Kidney glomerular epithelial cell (primary cell): ENCODE measurements around the gene HAS3.
"Not testable (repeated sequence)": the region's sequence is repeated elsewhere in the genome, so short reads cannot be mapped to it uniquely, and the experiment has no call there.

ENCODE experiments used
- DNase-seq: peaks from one replicate; lab custom pipeline; 2025; lab: John Stamatoyannopoulos, UW

Gene HAS3

DNA sequence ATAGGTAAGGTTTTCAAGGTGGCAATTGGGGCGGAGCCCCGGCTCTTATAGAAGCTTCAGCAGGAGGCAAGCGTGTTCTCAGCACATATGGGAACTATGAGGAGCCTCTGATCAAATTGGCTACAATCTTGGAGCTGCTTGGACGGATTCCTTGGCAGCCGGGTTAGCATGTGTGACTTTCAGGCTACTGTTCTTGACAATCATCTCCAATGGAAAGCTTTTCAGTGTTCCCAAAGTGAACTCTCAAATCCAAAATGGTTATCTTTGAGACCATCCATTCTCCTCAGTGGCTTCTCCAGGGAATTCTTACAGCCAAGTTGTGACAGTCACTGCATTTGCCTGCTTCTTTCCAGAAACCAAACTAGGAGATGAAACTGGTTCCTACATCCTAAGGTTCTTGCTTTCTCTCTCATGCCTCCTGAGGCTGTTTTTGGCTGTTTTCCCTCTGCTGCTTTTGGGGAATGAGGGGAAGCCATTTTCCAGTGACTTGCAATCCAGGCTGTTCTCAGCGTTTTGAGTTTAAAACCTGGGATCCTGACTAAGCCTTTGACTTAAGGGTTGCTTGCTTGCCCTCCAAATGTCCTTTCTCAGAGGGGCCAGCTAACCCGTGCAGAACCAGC is 10.9 kb downstream of the HAS3 start:
- no peak for DNase-seq

DNA sequence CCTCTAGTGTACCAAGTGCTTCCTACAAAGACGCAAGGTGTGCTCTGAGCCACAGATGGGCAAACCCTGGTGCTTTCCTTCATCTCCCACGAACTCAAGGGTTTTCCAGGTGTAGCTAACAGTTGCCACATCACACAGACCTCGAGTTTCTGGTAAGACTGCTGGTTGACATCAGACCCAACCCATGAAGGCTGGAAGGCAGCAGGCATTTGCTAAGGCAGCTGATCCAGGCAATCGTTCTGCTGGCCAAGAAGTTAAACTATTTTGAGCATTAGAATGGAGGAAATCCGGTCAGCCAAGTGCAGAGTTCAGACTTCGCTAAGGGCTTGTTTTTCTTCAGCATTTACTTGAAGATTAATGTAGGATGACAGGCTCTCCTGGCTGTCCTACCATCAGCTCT is 11.5 kb downstream of the HAS3 start:
- DNase-seq = no peak

DNA sequence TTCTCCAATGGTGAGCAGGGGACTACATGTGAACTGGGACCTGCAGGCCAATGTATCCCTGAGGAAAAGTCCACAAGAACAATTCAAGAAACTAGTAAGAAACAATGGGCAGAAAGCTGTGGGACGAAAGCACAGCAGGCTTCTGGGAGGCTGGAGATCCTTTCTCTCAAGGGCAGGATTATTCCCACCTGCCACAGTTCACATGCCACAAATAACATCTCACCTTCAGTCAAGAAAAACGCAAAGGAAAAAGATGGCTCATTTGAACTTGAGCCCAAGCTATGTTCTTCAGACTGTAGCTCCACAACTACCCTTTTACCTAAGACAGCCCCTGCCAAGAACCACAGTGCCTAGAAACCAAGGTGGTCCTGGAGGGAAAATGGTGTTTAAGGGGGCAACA is 13.0 kb downstream of the HAS3 start:
- DNase-seq = no peak

DNA sequence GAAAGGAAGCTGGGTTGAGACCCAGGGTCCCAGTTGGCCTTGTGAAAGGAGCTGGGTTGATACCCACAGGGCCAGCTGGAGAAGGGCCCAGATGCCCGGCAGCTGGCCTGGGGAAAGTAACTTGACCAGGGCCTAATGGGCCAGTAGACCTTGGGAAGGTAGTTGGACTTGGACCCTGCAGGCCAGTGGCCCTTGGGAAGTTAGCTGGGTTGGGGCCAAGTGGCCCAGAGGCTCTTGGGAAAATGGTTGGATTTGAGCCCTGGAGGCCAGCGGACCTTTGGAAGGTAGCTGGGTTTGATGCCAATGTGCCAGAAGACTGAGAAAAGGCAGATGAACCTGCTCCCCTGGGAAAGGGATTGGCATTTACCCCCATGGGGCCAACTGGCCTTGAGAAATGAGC is 13.5 kb downstream of the HAS3 start:
- no peak for DNase-seq

DNA sequence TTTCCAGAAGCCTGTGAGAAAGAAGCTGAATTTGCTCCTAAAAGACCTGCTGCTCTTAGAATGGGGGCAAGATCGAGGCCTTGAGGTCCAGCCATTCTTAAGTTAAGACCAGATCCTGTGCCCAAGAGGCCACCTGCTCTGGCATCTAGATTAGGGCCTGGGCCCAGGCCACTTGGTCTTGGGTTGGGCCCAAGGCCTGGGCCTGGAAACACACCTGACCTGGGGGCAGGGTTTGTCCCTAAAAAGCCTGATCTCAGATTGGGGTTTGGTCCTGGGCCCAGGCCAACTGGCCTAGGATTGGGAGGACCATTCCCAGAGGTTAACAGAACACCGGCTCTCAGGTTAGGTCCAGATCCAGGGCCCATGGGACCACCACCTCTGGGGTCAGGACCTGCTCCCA is 14.1 kb downstream of the HAS3 start:
- DNase-seq = no peak

DNA sequence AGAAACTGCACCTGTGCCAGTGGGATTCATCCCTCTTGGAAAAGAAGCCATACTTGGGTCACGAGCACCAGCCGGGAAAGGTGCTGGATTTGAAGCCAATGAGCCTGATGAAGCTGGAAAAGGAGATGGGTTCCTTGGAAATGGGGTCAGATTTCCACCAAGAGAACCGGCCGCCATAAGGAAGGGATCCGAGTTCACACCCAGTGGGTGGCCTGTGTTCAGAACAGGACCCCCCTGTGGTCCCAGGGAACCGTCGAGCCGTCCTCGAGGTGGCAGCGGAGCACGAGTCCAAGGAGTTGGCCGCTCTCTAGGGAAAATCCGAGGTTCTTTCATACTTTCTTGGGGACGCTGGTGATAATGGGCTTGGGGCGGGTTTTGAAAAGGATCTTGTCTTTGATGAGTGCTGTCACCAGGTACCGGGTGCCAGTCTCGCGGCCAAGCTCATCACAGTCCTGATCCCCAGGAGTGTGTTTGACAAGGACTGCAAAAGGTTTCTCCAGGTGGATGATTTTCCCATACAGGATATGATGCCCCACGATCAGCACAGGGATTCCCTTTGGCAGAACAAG is 14.7 kb downstream of the HAS3 start:
- no peak for DNase-seq

DNA sequence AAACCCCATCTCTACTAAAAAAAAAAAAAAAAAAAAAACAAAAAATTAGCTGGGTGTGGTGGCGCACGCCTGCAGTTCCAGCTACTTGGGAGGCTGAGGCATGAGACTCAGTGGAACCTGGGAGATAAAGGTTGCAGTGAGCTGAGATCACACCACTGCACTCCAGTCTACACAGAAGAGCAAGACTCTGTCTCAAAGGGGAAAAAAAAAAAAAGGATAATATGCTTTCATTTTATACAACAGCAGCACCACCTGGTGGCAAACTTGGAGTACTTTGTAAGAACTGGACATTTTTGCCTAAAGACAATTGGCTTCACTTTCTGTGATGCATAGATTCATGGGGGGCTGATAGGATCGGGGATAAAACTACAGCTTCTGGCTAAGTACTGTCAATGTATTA is 18.5 kb downstream of the HAS3 start:
- peak; percentile 33 for DNase-seq

DNA sequence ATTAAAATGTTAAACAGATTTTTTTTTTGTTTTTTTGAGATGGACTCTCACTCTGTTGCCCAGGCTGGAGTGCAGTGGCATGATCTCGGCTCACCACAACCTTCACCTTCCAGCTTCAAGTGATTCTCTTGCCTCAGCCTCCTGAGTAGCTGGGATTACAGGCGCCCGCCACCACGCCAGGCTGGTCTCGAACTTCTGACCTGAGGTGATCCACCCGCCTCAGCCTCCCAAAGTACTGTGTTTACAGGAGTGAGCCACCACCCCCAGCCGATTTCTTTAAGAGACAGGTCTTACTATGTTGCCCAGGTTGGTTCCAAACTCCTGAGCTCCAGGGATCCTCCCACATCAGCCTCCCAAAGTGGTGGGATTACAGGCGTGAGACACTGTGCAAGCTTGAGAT is 19.0 kb downstream of the HAS3 start:
- DNase-seq = not testable (repeated sequence)

DNA sequence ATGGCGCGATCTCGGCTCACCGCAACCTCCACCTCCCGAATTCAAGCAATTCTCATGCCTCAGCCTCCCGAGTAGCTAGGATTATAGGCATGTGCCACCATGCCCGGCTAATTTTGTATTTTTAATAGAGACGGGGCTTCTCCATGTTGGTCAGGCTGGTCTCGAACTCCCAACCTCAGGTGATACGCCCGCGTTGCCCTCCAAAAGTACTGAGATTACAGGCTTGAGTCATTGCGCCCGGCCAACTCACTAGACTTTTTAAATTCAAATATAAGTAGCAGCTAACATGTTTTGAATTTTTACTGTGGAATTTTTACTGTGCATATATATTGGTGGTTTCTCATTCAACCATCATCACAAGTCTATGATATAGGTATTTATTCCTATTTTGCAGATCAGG is 19.5 kb downstream of the HAS3 start:
- not testable (repeated sequence) for DNase-seq

DNA sequence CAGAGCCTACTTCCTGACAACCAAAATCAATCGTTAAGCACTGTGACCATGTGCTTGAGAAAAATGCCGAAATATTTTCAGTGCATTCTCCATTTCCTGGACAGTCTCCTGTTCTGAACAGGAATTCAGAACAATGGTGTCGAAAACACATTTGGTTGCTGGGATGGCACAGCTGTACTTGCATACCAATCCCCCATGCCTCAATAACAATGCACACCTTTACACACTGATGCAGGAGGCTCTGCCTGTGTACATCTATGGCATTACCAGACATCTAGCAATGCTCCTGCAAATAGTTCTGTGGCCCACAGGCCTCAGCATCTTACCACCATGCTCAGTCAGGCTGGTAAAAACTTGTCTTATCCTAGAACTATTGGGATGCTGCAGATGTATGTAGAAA is 20.8 kb downstream of the HAS3 start:
- no peak for DNase-seq

DNA sequence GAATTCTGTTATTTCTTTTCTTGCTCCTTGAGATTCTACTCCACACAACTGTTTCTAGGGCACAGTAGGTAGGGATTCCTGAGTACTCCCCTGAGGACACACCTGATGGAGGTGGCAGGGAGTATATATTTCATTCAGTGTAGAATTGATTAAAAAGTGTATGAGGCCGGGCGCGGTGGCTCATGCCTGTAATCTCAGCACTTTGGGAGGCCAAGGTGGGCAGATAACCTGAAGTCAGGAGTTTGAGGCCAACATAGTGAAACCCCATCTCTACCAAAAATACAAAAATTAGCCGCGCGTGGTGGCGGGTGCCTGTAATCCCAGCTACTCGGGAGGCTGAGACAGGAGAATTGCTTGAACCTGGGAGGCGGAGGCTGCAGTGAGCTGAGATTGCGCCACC is 21.3 kb downstream of the HAS3 start:
- DNase-seq = not testable (repeated sequence)

DNA sequence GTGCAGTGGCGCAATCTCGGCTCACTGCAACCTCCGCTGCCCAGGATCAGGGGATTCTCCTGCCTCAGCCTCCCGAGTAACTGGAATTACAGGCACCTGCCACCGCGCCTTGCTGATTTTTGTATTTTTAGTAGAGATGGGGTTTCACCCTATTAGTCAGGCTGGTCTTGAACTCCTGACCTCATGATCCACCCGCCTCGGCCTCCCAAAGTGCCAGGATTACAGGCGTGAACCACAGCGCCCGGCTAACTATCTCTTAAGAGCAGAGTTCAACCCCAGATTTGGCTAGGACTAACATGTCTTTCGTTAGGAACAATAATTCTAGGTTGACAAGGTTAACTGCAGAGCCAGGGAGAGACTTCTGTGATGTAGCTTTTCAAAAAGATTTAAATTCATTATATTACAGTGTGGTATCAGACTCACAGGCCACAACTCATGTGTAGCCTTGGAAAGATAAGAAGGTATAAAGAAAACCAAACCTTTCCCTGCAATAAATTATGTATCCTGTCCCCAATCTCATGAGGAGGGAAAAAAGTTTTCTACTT is 22.6 kb downstream of the HAS3 start:
- DNase-seq = no peak

DNA sequence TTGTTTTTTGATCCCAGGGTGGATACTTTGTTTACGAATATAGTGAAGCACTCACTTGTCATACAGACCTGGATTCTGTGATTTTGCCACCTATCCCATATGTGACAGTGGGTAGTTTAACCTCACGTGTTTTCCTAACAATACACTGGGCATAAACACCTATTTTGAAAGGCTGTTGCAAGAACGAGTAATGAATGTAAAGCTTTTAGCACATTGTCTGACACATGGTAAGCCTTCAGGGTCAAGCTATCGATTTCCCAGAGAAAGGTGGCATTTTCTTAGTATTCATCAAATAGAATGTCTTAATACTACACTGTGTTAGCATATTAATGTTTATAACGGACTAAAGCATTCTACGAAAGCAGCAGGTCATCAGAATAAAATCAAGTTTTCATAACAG is 25.0 kb downstream of the HAS3 start:
- no peak for DNase-seq

DNA sequence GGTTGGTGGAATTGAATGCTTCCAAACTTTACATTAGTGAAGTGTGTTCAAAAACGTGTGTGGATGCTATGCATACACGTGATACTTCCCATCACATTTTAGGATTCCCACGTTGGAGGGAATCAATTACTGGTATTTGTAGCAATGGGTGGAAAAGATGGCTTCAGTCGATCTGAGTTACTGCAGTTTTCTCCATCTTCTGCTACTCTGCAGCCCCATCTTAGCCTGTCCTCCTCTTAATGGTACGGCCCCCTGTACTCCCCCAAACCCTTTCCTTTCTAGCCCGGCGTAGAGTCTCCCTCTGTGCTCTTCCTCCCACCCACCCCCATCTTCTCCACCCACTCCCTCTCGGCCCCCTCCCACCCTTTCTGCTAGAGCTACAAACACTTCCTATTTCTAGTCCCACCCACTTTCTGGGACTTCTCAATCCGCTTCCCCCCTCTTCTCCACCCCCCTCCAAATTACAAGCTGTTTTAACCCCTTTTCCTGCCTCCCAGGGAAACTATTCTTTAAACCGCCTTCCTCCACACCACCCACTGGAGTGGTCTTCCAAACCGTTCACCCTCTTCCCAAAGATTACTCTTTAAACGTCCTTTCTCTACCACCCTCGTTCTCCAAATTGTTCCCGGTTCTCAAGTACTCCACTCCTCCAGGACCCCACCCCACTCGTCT is 25.9 kb downstream of the HAS3 start:
- DNase-seq = no peak

DNA sequence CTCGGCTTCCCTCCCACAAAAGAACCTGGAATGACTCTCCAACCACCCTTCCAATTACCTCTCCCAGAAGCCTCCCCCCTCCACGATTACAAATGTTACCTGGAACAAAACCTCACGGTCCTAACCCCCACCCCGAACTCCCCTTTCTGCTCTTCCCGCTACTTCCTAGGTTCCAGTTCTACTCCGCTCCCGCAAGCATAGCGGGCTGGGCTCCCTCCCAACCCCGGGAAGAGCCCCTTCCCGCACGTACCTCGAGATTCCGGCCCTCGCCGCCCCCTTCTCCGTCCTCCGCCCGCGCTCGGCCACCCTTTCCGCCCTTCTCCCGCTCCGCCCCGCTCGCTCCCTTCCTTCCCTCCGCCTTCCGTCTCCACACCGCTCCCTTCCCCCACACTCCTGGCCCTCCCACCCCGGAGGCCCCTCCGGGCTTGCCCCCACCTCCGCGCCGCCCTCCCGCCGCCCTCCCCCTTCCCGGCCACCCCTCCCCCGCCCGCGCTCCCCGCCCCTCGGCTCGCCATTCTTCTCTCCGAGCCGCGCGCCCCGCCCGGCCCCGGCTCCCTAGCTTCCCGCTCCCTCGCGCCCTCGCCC is 26.5 kb downstream of the HAS3 start:
- DNase-seq = peak; percentile 46

DNA sequence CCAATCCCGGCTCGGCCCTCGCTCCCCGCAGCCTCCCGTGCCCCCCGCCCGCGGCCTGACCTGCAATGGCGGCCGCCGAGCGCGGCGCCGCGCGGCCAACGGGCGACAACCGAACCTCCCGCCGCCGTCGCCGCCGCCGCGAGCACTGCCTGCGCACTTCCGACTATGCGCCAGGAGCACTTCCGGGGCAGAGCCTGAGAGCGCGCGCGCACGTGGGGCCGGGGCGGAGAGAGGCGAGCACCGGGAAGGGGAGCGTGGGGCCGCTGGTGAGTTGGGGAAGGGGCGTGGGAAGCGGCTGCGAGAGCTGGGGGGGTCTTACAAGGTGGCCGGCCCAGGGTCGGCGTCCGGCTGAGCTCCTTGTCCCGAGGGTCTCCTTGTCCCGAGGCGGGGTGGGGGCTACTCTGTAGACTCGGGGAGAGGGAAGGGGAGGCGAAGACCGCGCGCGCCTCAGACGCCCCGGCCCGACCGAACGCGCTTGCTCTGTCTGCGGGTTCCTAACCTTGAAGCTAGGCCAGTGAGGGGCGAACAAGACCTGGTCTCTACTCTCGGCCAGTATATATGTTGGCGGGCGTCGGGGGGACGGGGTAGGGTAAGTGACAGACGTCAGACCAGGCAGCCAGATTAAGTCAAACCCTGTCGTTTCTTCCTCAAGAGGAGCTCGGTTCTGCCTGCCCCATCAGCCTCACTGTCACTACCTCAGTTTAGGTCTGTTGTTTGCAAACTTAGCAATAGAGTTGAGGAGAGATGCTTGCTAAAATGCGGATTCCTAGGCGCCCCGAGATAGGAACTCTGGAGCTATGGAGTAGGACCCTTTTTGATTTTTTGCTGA is 27.2 kb downstream of the HAS3 start, which contains the start of the genes CHTF8 and UTP4:
Gene CHTF8, minus strand, starts transcription at position 165 of the 829 bp plus-strand sequence. CDS start 11,130 bp downstream, outside the sequence.
Gene UTP4, plus strand, starts transcription at position 226 of the 829 bp plus-strand sequence. CDS start 811 bp downstream, outside the sequence.
- DNase-seq = peak; percentile 63

DNA sequence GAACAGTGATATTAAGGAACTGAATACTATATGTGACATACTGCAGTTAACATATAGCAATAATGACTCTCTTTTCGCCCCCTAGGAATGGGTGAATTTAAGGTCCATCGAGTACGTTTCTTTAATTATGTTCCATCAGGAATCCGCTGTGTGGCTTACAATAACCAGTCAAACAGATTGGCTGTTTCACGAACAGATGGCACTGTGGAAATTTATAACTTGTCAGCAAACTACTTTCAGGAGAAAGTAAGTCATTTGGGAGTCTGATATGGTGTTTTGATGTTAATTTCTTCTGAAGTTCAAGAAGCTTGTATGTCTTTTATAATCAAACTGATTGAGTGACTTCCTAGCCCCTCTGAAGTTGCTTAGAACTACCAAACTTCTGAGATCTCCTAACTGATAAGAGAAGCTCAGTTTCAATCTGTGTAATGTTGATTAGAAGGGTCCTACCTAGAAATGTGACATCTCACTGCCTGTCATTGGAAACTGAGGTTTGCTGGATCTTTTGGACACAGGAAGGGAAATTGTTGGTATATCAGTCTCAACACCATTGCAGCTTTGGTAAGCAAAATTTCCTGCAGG is 28.0 kb downstream of the HAS3 start:
- DNase-seq = no peak

DNA sequence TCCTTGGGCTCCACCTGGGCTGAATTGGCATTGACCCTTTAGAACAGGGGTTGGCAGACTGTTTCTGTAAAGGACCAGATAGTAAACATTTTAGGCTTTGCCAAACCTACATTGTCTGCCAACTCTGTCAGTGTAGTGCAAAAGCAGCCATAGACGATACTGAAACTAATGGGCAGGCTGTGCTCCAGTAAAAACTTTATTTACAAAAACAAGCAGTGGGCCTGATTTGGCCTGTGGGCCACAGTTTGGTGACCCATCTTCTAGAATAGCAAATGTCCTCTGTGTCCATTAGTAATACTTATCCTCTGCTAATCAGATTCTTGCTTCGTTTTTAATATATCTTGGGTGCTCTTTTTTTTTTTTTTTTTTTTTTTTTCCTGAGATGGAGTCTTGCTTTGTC is 33.2 kb downstream of the HAS3 start:
- DNase-seq = no peak

DNA sequence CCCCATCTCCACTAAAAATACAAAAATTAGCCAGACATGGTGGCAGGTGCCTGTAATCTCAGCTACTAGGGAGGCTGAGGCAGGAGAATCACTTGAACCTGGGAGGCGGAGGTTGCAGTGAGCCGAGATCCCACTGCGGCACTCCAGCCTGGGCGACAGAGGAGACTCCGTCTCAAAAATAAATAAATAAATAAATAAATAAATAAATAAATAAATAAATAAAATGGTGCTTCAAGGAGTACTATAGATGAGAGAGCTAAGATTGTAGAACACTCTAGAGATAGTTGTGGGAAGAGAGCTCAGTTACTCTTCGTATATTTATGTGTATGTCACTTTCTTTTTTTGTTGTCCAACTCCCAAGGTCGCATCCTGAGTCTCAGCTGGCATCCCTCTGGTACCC is 34.0 kb downstream of the HAS3 start:
- DNase-seq = not testable (repeated sequence)

DNA sequence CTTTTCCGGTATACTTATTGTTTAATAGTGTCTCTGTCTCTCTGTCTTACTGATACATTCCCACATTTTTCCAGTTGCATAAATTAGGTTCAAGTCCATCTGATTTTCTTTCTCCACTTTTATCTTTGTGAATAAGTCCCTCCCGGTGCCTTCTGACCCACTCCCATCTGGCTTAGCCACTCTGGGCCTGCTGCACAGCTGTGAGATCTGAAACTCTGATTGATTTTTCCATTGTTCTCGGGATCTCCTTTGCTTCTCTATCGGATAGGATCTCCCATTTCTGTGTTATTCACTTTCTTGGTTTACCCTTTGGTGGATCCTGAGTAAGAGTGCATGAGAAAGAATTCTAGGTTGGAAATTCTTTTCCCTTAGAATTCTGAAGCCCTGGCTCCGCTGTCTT is 35.6 kb downstream of the HAS3 start:
- DNase-seq = no peak

DNA sequence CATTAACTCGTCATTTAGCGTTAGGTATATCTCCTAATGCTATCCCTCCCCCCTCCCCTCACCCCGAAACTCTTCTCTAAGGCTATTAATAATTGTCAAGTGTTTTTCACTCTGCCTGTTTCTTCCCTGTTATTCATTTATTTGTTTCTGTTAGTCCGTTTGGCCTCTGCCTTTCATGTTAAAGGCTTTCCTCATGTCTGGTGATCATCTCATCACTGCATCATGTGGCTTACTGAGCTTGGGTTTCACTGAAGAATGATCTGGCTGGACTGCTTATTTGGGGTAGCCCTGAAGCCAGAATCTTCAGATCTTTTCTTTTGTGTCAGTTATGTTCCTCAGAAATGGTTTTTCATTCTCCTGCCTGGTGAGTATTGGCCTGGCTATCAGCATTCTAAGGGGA is 36.5 kb downstream of the HAS3 start:
- no peak for DNase-seq

DNA sequence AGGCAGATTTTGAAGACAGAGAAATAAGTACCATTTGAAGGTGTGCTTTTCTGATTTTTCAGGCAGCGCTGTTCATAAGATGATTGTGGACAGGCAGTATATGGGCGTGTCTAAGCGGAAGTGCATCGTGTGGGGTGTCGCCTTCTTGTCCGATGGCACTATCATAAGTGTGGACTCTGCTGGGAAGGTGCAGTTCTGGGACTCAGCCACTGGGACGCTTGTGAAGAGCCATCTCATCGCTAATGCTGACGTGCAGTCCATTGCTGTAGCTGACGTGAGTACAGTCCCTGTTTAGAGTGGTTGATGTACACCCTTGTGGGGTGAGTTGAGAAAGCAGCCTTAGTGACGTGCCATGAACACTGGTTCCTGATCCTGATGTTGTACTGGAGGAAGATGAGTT is 37.7 kb downstream of the HAS3 start:
- DNase-seq = no peak
